RWPE1 (cell line): ENCODE measurements around the gene C12orf76.

Source experiments
- CTCF ChIA-PET: fragments of 350-600 bp; sonication (Branson Sonifier 250); formaldehyde crosslinking; extraction: SDS; loops from one replicate; lab custom pipeline; 2021; lab: Yijun Ruan, JAX
- POLR2A ChIA-PET: fragments of 400-600 bp; formaldehyde crosslinking; extraction: SDS; loops from one replicate; lab custom pipeline; 2020; ENCODE audit warnings: antibody characterized with exemption; ENCODE audit not compliant: low non-redundant PET; lab: Yijun Ruan, JAX
- DNase-seq: peaks from one replicate; pipeline ENCODE4 v3.0.0; 2012; ENCODE audit warnings: low spot score
- H3K27ac ChIP-seq: fragments of 450-650 bp; 2 replicates; pipeline ENCODE4 v1.5.1; 2017
- CTCF ChIP-seq: fragments of 450-650 bp; conservative IDR thresholded peaks from 2 replicates; pipeline ENCODE4 v1.5.1; 2017; ENCODE audit warnings: low read depth, mild to moderate bottlenecking

Gene C12orf76

GRCh38 chr12:110007881-110008280 is 40.4 kb downstream of the C12orf76 start:
- CTCF ChIA-PET, result no interaction called here
- no peak for DNase-seq
- no peak for TF ChIP-seq CTCF
- POLR2A ChIA-PET, result no interaction called here
- H3K27ac ChIP-seq, result no peak overlapping the region

- ChIA-PET CTCF (no interaction called here), POLR2A (no interaction called here)
- TF ChIP-seq CTCF, result no peak
- DNase-seq, result no peak
- H3K27ac ChIP-seq, result no peak overlapping the region
These were observed 42.2 kb downstream of the C12orf76 start for GRCh38 chr12:110006115-110006514.

GRCh38 chr12:110005319-110005973 is 42.9 kb downstream of the C12orf76 start:
- no peak for TF ChIP-seq CTCF
- CTCF ChIA-PET, result no interaction called here
- H3K27ac ChIP-seq, result no peak overlapping the region

GRCh38 chr12:110004598-110004997 is 43.7 kb downstream of the C12orf76 start:
- peak overlapping the region; percentile 35; the same call in 1 of the 2 replicates for H3K27ac ChIP-seq
- no peak for DNase-seq
- ChIA-PET CTCF (interaction anchor here (0.6 kb wide), 1 partner anchor 35 kb away, joined by 3 read pairs; no protein-coding TSS in a partner anchor), POLR2A (no interaction called here)
- TF ChIP-seq CTCF, result no peak

More at GRCh38 chr12:110005319-110005973, 42.9 kb downstream of the C12orf76 start:
- POLR2A ChIA-PET, result no interaction called here
- no peak for DNase-seq

DNA sequence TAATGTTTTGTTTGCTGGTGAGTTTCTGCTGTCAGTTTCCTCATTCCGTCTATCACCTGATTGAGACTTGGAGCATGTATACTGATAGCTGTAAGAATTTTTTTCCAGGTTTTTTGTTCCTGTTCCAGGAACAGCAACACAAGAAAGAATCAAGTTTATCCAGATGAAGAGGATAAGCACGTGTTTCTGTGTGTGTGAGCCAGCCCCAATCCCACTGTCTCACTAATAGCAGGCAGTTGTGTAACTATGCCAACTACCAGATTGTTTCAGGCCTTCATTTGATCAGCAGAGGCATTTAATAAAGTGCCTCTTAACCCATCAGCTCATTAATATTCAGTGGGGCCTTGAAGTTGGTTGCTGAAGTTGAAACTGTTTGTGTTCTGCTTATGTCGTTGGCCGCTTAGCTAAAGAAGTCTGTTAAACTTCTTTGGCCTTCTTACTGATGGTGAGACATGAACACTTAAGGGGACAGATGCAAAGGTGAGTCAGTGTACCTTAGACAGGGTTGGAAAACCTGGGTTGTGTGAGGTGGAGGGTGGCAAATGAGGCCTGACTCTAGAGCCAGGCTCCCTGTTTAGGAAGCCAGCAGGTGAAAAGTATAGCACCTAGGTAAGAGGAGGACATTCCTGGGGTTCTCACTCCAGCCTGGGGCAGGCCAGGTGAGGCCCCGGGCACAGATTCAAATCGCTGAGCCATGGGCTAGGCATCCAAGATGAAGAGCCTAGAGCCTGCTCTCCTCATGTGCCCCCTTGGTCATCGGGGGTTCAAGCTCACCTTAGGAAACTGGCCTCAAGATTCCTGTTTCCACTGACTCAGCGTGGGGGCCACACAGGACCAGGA is 45.4 kb downstream of the C12orf76 start:
- ChIA-PET CTCF (interaction anchor here (0.6 kb wide), 1 partner anchor 537 kb away, joined by 3 read pairs; no protein-coding TSS in a partner anchor), POLR2A (no interaction called here)
- TF ChIP-seq CTCF, result no peak
- peak; percentile 52 for DNase-seq
- H3K27ac ChIP-seq, result peak overlapping the region; percentile 35; the same call in 1 of the 2 replicates

- ChIA-PET POLR2A (no interaction called here), CTCF (interaction anchor here (0.6 kb wide), 1 partner anchor 1079 kb away, joined by 4 read pairs; no protein-coding TSS in a partner anchor)
- no peak for TF ChIP-seq CTCF
- H3K27ac ChIP-seq, result peak overlapping the region; percentile 53; the same call in 1 of the 2 replicates
- DNase-seq, result peak; percentile 86
These were observed 46.7 kb downstream of the C12orf76 start for GRCh38 chr12:110001596-110001995.
